Right forelimb (tissue), 1 donor: ENCODE results near the gene LRRC8C.
A peak's percentile ranks its signal among the peaks of the same experiment; 100 is the strongest.
"Not testable (repeated sequence)": the region's sequence is repeated elsewhere in the genome, so short reads cannot be mapped to it uniquely, and the experiment has no call there.

Source experiments
- DNase-seq: peaks from one replicate; pipeline ENCODE4 v3.0.0-alpha.2; 2018

Gene LRRC8C

DNA sequence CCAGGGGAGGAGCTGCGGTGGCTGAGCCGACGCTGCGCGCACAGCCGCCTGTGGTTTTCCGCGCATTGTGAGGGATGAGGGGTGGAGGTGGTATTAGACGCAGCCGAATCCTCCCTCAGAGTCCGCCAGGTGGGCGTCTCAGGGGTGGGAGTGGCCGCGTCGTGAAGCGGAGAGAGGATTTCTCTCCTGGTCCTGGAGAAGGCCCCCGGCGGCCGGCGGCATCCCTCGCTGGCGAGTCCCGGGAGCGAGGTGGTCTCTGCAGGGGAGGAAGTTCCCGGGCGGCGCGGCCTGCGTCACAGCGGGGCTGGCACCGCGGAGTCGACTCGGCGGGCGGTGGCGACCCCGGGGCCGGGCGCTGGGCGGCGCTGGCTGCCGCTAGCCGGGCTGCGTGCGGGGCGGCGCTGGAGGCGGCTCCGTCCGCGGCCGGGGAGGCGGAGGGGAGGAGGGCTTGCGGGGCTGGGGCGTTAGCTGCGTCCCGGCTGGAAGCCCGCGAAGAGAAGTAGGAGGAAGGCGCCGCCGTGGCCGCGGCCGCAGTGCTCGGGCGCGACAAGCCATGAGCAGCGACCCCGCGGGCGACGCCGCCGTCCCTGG is at the start of gene LRRC8C:
LRRC8C (plus strand) TSS at position 464 of the 591 bp plus-strand sequence. CDS start 53,354 bp downstream, outside the sequence.
- peak; percentile 91 for DNase-seq

DNA sequence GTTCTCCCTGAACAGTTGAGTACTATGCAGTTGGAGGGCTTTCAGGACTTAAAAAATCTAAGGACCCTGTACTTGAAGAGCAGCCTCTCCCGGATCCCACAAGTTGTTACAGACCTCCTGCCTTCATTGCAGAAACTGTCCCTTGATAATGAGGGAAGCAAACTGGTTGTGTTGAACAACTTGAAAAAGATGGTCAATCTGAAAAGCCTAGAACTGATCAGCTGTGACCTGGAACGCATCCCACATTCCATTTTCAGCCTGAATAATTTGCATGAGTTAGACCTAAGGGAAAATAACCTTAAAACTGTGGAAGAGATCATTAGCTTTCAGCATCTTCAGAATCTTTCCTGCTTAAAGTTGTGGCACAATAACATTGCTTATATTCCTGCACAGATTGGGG is 48.7 kb upstream of the LRRC8C start:
- DNase-seq, result no peak

DNA sequence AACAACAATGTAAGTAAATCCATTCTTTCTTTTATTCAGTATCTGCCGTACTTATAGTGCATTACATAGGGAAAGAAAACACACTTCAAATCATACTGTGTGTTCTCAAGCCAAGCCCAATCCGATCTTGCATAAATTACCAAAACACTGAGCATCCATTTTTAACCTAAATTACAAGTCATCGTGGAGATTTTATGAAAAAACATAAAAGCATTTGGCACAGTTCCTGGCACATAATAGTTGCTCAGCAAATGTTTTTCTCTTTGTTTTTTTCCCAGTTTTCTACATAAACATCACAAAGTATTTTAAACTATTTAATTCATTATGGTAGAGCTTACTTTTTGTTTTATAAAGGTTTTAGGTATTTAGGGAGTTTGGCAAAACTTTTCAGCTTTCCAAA is 48.1 kb upstream of the LRRC8C start:
- no peak for DNase-seq

DNA sequence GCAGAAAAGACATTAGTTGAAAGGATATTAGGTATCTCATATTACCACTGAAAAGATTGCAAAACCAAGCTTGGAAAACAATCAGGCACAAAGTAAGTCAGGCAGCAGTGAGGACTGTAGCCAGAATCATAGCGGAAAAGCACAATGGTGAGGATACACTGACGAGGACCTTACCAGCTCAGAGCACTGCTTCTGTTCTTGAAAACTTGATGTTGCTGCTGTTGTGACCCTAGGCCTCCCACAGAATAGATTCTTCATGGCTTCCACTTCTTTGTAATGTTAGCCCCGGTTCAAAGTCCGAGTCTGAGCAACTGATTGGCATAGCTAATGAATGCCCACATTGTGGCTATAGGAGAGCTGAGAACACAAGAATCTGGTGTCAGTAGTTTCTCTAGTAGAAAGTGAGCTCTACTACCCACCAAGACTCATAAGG is 45.2 kb upstream of the LRRC8C start:
- no peak for DNase-seq

DNA sequence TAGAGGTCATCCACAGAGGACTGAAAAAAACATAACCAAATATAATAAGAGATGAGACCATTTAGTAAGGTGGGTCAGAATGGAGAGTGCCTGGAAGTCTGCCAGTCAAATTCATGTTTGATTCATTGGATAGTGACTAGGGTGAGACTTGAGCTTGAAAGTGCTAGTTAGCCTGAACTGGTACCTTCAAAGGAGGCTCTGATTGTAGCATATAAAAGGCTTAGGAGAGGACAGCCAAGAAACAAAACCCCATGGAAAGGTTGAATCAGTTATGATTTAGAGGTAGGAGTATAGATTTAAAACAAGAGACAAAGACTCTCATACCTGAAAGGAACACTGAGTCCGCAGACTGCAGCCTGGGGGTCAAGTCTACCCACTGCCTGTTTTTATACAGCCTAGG is 44.4 kb upstream of the LRRC8C start:
- DNase-seq, result no peak

DNA sequence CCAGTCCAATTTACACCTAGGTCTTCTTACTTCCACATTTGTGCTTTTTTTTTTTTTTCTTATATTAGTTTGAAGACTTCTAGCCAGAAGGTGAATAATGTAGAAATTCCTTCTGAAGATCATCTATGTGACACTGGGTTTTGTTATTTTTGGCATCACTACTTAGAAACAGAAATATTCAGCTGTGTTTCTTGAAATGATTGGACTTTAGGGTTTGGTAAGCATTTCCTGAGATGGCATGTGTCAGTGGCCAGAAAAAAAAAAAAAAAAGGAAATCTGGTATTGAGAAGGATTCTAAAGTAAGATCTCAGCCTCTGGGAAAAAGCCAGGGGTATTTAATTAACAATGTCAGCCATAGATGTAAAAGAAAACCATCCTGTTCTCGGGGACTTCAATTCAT is 43.4 kb upstream of the LRRC8C start:
- no peak for DNase-seq

DNA sequence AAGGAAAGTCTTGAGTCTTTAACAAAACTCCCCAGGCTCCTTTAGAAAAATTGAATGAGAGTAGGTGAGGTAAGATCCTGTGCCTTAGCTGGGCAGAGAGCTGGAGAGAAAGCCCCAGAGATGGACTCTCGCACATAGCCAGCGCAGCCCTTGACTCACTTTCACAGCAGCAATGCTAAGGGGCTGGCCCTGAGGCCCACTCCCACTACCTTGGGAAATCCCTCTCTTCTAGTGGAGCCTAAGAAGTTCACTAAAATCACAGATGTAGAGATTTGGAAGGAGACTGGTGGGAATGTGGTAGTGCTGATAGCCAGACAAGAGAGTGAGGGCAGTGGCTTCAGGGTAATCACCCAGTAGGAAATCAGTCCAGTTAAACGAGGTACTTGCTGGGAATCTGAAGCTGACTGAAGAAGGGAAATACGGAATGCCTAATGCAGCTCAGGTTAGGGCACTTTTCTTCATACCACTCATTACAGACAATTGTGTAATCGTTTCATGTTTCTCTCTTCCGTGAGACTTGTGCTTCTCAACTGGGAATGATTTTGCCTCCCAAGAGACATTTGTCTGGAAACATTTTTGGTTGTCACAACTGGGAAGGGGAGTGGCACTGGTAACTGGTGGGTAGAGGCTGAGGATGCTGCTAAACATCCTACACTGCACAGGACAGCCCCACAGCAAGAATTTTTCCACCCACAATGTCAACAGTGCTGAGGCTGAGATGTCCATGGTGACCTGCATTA is 42.4 kb upstream of the LRRC8C start:
- DNase-seq, result no peak

DNA sequence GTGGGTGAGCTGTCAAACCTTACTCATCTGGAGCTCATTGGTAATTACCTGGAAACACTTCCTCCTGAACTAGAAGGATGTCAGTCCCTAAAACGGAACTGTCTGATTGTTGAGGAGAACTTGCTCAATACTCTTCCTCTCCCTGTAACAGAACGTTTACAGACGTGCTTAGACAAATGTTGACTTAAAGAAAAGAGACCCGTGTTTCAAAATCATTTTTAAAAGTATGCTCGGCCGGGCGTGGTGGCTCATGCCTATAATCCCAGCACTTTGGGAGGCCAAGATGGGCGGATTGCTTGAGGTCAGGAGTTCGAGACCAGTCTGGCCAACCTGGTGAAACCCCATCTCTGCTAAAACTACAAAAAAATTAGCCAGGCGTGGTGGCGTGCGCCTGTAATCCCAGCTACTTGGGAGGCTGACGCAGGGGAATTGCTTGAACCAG is 40.0 kb upstream of the LRRC8C start:
- not testable (repeated sequence) for DNase-seq

DNA sequence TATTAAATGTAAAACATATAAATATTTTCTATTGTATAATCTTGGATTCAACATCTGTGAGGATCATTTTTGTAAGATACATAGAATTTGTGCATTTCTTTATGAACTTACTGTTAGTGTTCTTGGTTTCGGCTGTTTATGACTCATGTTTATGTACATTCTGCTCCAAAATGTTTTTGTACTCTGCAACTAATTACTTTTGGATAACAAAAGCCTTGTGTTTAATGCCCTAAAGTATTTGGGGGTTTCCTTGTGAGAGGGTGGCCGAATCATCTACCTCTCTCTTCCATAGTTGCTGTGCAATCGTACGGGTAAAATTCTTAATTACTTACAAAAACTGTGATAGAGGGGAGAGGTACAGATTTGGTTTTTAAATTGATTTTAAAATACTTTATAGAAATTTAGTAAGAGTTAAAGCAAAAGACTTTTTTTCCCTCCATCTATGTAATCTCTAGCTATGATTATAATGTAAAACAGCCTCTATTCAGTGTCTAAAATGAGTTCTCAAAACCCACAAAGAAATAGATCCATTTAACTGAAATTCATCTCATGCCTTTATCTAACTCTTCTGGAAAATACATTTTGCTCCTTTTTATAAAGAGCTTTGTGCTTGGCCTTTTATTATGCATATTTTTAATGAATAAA is 38.7 kb upstream of the LRRC8C start:
- DNase-seq, result no peak

DNA sequence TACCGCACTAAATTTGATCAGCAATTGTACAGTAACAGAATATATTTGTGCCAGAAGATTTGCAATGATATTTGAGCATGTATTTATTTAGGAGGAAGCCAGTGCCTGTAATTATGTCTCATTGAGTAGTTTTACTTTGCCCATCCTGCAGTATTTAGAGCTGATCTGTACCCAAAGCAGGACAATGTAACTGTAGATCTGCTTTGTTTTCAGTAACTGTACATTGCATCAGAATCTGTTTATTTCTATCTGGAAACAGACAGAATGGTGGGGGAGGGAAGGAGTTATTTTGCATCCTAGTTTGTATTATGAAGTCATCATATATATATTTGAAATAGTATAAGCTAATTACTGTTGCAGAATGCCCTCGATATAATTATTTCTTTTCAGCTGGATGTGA is 36.2 kb upstream of the LRRC8C start:
- no peak for DNase-seq

DNA sequence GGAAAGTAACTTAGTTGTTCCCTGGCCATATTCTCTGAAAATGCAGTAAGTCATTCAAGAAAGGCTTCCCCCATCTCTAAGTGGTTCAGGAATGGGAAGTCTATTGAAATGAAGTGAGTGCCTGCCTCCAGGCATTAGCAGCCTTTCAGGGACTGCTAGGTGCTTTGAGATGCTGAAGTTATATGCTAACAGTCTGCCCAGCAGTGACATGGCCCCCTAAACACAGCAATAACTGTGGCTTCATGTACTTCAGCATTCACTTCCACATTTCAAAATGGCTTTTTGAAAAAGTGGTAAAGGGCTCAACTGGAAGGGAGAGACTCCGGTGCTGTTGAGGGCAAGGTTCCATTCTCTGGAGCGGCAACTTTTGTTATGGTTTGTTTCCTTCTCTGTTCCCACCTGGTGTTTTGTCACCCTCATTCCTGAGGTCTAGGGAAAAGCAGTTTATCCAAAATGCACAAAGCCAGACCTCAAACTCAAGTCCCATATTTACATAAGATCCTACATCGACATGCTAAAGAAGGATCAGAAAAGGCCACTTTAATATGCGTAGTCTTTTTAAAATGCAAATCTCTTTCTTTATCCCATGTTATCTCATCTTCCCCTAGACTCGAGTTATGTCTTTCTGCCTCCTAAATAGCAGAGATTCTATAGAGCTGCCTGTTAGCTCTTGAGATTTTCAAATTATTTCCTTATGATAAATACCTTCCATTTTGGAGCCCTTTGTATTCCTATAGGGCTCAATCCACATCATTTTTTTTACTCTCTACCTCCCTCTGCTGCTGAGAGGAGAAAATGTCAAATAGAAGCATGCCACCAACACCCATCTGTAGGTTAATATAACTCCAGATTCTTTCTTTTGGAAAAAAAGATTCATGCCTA is 34.2 kb upstream of the LRRC8C start:
- no peak for DNase-seq

DNA sequence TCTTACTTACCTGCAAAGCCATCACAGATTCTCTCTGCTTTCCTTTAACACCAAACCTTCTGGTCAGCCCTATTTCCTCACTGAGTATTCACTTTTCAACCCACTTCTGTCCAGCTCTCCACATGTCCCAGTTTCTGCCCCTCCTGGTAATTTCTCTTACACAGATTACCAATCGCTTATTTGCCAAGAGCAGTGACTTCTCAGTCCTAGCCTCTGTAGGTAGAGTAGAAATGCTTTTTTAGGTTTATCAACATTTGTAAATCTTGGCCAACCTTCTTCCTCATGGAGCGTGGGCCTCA is 33.6 kb upstream of the LRRC8C start:
- DNase-seq, result no peak

DNA sequence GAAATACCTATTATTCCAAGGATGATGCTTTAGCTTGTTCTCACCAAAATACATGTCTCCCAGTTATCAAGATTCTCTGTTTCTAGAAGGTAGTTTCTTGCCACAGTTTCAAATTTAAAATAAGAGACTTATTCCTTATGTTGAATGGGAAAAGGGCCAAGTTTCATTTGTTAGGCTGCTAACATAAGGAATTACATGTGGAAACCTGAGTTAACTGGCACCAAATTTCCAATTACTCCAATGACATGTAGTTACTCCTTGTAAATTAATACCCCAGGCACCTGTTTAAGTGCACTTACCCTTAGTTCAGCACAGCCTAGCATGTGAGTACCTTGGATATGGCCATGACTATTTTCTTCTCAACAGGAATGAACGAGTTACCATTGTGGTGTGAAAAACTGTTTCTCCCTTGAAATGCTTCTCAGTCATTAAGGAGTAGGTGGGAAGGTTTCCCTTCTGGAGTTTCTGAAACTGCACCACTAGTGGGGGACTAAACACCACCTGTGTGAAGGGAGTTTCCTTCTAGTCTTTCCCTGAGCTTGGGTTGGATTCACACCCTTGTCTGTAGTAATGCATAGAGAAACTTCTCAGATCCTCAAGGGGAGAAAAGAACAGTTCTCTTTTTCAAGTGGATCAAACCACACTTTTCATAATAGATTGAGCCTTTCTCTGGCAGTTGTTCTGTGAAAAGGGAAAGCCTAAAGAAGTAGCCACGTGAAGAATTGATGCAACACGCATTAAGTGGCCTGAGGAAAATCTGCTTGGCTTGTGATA is 32.3 kb upstream of the LRRC8C start:
- no peak for DNase-seq

DNA sequence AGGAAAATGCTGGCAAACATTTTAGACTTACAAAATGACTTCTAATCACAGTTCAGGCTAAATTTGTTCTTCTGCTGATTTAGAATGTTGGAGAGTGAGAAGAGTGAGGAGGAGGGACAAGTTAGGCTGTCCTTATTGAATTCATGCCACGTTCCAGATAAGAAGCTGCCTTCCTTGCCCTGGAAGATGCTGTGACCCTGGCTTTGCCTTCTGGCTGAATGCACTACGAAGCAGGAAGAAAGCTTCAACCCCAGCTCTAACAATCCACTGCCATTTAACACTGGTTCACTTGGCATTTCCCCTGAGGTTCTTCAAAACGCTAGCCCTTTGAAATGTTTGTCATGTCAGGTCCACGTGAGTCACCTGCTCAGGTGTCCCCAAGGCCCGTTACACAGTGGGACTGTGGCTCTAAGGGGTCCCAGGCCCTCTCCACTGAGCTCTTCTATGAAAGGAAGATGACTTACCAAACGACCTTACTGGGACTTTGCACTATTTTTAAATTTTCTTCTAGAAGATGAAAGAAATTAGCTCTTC is 30.0 kb upstream of the LRRC8C start:
- DNase-seq, result no peak

DNA sequence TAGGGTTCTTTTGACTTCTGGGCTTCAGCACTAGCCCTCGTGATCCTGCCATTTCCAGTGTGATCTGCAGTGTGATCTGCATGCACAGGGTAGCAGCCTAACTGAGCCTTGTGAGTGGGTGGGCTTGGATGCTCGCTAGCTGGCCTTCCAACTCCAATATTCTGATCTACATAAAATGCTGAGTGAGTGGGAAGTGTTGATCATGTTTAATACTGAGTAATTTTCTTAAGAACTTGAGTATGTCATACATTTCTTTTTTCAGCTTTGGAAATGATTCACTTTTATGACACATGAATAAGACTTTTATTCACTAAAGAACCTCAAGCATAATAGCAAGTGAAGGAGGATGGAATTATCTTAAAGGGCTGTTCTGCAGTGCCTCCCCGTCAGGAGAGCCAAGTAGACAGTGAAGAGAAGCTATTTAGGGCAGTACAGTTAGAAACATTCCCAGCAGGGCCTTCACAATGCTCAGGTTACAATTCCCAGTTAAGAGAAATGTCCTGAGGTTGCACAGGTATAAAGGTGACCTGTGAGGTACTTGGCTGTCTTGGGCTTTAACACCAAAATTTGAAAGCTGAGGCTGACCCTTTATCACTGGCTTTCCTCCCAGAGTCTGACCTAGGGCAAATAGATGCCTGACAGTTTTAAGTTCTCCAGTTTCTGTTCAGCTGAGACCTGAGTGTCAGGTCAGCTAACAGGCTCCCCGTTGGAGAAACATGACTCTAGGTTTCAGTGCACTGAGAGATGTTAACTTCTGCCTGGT is 29.1 kb upstream of the LRRC8C start:
- DNase-seq, result no peak

DNA sequence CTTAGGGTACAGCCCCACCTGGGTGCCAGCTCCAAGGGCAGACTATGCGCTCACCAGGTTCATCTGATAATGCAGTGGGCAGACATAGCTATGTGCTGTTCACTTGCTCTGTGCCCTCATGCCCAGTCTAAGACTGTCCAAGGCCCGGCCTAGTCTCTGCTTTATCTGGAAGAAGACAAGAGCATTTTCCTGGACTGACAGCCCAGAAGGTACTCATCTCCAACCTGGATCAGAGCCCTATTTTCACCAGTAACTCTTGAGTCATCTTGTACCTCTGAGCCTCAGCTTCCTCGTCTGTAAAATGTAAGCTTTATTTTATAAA is 28.5 kb upstream of the LRRC8C start:
- no peak for DNase-seq

DNA sequence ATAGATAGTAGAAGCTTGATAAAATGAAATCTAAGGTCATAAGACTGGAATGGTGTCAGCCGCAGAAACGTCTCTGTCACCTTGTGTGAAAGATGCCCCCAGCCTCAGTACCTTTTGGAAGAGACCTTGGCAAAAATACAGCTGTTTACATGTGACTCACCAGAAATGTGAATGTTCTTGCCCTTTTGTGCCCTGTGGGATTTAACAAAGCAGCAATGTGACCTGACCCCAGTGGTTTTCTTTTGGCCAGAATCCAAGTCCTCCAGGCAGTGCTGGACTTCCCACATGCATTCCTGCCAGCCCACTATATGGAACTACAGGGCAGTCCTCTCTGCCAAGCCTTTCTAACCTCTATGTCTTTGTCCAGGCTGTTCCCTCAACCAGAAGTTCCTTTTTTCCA is 27.2 kb upstream of the LRRC8C start:
- DNase-seq, result no peak

DNA sequence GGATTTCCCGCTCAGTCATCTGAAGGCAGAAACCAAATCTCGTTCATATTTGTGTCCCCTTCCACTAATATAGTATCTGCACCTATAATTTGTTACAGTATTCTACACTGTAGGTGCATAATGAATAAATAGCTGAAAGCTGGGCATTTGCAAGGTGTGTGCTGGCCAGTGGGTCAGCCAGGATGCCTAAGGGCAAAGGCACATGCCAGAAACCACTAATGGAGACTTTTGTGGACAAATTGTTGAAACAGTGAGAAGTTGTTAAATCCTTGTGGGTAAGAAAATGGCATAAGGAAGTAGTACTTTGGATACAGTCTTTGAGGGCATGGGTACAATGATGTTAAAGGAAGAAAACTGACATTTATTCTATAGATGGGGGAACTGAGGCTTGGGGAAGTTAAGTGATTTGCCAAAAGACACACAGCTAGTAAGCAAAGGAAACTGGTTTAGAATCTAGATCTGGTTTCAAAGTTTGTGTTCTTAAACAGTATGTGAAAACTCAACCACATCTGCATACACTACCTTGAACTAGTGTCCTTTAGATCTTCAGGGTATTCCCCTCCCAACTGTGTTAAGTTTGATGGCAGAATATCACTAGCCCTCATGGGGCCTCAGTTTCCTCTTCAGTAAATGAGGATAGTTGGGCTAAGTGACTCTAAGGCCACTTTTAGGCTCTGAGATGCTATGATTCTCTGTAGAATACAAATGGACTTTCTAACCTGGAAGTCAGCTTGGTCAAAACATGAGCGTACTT is 26.5 kb upstream of the LRRC8C start:
- DNase-seq, result no peak

DNA sequence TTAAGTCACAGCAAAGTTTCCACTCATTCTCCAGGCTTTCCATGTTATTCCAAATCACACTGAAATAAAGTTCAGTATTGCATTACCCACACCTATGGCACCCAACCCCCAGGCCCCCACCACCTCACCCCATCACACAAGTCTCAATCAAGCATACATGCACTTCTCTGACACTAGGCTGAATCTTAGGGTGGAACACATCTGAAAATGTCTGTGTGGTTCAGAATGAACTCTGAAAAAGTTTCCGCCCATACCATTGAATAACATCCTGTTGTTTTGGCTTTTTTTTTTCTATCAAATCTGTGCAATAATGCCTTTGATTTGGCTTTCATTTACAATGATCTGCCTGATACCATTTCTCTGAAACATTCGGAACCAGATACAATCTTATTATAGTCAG is 25.8 kb upstream of the LRRC8C start:
- DNase-seq, result no peak

DNA sequence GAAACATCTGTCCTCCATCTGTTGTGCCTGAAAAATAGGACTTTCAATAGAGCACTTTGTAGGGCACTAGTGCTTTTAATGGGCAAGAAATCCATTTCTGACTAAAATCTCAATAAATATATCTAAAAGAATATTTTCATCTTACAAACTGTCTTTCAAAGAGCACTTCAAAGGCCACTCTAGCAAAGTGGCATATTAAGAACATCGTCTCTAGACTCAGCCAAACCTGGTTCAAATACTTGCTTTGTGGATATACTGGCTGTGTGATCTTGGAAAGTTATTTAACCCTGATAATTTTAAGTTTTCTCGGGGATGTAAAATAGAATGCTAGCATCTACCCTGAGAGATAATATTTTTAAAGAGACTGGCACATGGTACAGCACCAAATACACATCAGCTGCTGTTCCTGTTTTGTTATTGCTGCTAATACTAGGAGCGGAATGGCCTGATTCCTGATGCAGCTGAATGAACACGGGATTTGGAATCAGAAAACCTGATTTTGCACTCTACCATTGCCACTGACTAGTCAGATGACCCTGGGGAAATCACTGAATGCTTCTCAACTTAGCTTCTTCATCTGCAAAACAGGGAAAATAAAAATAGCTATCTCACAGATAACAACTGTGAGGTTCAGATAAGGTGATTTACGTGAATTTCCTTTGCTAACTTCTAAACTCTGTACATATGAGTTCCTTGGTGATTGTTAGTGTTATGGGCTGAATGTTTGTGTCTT is 25.2 kb upstream of the LRRC8C start:
- DNase-seq, result no peak
